Measurements from ENCODE around the gene ADAT2. TPM values are rescaled to one million over a fixed set of nuclear protein-coding genes. Genes with fewer than 3 reads are reported as not detected.
"Not testable (repeated sequence)": the region's sequence is repeated elsewhere in the genome, so short reads cannot be mapped to it uniquely, and the experiment has no call there.

Gene ADAT2
- polyA plus RNA-seq, 1 donor from 2014 or later, result 1.7 TPM

DNA sequence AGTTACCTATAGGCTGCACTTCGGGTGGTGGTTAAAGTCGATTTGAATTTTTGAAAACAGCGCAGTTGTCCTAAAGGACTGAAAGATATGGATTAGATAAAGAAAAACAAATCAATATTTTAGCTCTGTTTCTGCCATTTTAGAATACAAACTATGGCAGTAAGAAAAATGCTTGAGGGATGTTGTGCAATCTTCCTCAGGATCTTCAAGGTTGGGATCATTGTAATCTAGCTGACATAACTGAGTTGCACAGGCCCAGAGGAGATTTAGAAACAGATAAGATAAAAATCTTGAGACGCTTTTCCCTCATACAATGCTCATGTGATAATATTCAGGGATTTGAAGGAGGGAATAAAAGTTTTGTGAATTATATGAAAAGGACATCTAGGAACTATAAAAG is 1.0 kb upstream of the ADAT2 start:
- Mint-ChIP-seq H3K27me3 (no peaks in the 10 kb centered on the region), H3K36me3 (peaks cover 3% of the 10 kb centered on the region), H3K9me3 (no peaks in the 10 kb centered on the region), H3K27ac (peak overlapping the region; percentile 78 to 98 (median 96)), H3K4me3 (peak overlapping the region; percentile 93 to 99 (median 98)), H3K4me1 (peaks cover 25 to 33% (median 28%) of the 10 kb centered on the region in 3 donors)

DNA sequence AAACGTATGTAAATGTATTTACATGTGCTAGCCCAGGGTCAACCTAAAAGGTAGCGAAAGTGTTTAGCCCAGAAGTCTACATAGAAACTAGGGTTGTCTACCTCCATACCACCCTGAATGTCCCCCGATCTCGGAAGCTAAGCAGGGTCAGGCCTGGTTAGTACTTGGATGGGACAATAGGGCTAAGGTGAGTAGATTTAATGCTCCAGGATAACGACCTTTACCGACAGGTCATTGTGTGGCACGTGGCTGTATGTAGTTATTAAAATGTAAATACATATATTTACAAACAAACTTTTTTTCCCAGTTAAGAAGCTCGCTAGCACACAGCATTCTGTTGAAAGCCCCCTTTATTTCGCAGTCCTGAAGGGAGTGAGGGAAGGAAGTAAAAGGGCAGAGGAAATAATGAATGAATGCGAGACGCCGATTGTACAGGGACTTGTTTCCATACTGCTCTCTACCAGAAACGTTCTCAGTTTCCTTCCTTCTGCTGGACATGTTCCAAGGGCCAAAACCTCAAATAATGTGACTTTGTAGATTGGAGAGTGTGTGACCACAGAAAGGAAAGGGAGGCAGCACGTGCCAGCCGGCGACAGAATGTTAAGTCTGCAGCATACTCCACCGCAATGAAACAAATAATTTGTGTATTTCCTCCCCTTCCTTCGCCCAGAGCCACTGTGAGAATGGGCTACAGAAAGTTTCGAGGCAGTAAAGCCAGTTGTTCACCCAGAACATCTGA is 612 bp downstream of the ADAT2 start:
- Mint-ChIP-seq H3K4me3 (peak overlapping the region; percentile 93 to 99 (median 98)), H3K27ac (peak overlapping the region; percentile 78 to 98 (median 96)), H3K9me3 (no peaks in the 10 kb centered on the region), H3K27me3 (no peaks in the 10 kb centered on the region), H3K4me1 (peaks cover 21 to 29% (median 25%) of the 10 kb centered on the region in 3 donors), H3K36me3 (peaks cover 1% of the 10 kb centered on the region)

DNA sequence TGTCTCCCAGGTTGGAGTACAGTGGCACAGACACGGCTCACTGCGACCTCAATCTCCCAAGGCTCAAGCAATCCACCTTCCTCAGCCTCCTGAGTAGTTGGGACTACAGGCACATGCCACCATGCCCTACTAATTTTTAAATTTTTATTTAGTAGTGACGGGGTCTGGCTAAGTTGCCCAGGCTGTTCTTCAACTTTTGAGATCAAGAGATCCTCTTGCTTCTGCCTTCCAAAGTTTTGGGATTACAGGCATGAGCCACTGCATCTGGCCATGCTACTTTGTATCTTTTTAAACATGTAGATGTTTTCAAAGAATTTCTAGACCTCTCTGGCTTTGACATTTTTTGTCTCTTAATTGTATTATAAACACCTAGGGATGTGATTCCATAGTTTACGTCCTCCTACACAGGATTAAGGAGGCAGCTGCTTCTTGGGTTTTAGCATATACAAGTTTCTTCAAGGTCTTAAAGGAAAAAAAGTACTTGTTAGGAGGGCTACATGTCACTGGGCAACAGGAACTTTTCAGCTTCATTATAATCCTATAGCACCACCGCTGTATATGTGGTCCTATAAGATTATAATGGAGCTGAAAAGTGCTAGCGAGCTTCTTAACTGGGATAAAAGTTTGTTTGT is 1.3 kb downstream of the ADAT2 start:
- Mint-ChIP-seq H3K9me3 (no peaks in the 10 kb centered on the region), H3K4me3 (peak overlapping the region; percentile 93 to 99 (median 98)), H3K36me3 (peaks cover 5% of the 10 kb centered on the region), H3K27ac (peak overlapping the region in 2 of 3 donors; percentile 78 to 98), H3K4me1 (peaks cover 19 to 22% (median 19%) of the 10 kb centered on the region in 3 donors), H3K27me3 (no peaks in the 10 kb centered on the region)

DNA sequence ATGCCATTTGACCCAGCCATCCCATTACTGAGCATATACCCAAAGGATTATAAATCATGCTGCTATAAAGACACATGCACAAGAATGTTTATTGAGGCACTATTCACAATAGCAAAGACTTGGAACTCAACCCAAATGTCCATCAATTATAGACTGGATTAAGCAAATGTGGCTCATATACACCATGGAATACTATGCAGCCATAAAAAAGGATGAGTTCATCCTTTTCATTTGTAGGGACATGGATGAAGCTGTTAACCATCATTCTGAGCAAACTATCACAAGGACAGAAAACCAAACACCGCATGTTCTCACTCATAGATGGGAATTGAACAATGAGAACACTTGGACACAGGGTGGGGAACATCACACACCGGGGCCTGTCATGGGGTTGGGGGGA is 2.6 kb downstream of the ADAT2 start:
- peaks cover 15 to 22% (median 19%) of the 10 kb centered on the region in 3 donors for H3K4me1 Mint-ChIP-seq
- not testable (repeated sequence) for H3K27me3 Mint-ChIP-seq, H3K36me3 Mint-ChIP-seq, H3K27ac Mint-ChIP-seq, H3K9me3 Mint-ChIP-seq
- peak overlapping the region in 1 of 4 donors; percentile 71 for H3K4me3 Mint-ChIP-seq

DNA sequence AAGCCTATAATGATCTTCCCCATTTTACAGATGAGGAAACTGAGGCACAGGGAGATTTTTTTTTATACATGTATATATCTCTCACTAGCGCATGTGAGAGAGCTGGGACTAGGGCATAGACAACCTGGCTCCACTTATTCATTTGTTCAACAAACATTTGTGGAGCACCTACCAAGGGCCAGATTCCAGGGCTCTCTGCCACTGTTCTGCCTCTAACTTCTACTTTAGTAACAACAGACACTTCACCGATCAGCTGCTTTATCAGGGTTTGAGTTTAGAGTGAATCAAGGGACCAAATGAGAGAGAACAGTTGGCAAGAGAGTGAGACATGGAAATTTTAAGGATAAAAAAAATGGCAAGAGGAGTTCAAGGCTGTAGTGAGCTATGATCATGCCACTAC is 7.4 kb downstream of the ADAT2 start:
- no peaks in the 10 kb centered on the region for H3K27me3 Mint-ChIP-seq
- H3K27ac Mint-ChIP-seq, result no peak overlapping the region
- H3K4me3 Mint-ChIP-seq, result no peak overlapping the region
- peaks cover 0 to 3% (median 0%) of the 10 kb centered on the region in 3 donors for H3K9me3 Mint-ChIP-seq
- peaks cover 7% of the 10 kb centered on the region for H3K36me3 Mint-ChIP-seq
- H3K4me1 Mint-ChIP-seq, result peaks cover 0 to 2% (median 1%) of the 10 kb centered on the region in 3 donors

DNA sequence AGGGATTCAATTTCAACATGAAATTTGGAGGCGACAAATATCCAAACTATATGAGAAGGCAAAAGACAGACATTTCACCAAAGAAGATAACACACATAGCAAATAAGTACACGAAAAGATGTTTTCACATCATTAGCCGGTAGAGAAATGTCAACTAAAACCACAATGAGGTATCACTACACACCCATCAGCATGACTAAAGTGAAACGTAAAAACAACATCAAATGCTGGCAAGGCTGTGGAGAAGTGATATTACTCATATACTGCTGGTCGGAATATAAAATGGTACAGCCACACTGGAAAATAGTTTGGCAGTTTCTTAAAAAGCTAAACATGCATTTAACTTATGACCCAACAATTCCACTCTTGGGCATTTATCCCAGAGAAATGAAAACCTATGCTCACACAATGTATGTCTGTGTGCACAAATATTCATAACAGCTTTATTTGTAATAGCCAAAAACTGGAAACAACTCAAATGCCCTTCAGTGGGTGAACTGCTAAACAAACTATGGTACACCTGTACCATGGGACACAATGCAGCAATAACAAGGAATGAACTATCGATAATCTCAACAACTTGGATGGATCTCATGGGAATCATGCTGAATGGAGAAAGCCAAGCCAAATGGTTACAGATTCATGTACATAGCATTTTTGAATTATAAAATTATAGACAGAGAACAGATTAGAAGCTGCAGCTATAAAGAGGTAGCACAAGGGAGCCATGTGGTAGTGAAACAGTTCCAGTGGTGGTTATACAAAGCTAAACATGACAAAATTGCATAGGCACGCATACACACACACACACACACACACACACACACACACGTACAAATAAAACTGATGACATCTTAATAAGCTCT is 8.6 kb downstream of the ADAT2 start:
- Mint-ChIP-seq H3K27me3 (no peaks in the 10 kb centered on the region), H3K9me3 (peaks cover 0 to 3% (median 0%) of the 10 kb centered on the region in 3 donors), H3K36me3 (peaks cover 7% of the 10 kb centered on the region), H3K4me1 (peaks cover 0 to 2% (median under 1%) of the 10 kb centered on the region in 3 donors), H3K4me3 (no peak overlapping the region), H3K27ac (no peak overlapping the region)

DNA sequence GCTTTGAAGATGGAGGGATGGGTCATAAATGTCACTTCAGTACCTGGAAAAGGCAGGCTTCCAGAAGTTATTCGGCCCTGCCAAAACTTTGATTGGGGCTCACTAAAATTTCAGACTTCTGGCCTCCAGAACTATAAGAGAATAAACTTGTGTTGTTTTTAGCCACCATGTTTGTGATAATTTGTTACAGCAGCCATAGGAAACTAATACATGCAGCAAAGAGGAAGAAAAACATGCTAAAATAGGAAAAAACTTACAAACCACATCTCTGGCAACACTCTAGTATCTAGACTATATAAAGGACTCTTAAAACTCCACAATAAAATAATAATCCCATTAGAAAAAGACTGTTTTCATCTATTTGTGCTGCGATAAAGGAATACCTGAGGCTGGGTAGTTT is 9.5 kb downstream of the ADAT2 start:
- Mint-ChIP-seq H3K4me1 (peaks cover 0 to 2% (median 0%) of the 10 kb centered on the region in 3 donors), H3K4me3 (no peak overlapping the region), H3K27me3 (no peaks in the 10 kb centered on the region), H3K9me3 (peaks cover 0 to 3% (median 0%) of the 10 kb centered on the region in 3 donors), H3K36me3 (peaks cover 7% of the 10 kb centered on the region), H3K27ac (no peak overlapping the region)

DNA sequence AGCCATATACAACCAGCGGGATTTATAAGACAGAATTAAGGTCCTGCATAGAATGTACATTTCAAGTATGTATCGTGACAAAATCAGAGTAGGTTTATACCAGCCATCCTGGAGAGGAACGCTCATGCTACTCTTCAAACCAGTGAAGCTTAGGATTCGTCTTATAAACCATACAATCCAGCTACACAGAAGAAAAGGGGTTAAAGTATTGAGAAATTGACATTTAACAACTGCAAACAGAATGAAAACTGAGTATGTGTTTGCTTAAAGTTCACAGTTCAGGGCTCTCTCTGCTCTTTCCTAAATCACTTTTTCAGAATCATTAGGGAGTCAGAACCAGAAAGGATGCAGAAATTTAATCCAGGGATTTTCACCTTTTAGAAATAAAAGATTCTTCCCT is 17.9 kb downstream of the ADAT2 start:
- Mint-ChIP-seq H3K4me1 (no peaks in the 10 kb centered on the region), H3K36me3 (peaks cover 7% of the 10 kb centered on the region), H3K27ac (no peak overlapping the region), H3K4me3 (no peak overlapping the region), H3K27me3 (no peaks in the 10 kb centered on the region), H3K9me3 (no peaks in the 10 kb centered on the region)

DNA sequence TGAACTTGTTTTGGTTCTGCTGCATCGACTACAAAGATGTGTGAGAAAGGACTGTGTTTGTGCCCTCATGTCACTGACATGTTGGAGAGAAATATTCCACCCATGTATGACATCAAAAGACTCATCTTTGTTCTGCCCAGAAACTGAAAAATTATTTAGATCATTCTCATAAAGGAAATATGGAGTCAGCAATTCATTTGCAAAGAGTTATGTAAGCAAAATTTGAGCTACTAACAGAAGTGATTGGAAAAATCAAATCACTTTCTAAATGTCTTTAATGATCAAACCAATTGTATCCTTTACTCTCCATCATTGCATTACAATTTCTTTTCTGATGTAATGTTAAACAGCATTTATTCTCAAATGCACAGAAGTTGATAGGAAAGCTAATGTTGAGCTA is 19.3 kb downstream of the ADAT2 start:
- H3K9me3 Mint-ChIP-seq, result no peaks in the 10 kb centered on the region
- H3K27ac Mint-ChIP-seq, result peak overlapping the region in 1 of 3 donors; percentile 23
- no peaks in the 10 kb centered on the region for H3K27me3 Mint-ChIP-seq

DNA sequence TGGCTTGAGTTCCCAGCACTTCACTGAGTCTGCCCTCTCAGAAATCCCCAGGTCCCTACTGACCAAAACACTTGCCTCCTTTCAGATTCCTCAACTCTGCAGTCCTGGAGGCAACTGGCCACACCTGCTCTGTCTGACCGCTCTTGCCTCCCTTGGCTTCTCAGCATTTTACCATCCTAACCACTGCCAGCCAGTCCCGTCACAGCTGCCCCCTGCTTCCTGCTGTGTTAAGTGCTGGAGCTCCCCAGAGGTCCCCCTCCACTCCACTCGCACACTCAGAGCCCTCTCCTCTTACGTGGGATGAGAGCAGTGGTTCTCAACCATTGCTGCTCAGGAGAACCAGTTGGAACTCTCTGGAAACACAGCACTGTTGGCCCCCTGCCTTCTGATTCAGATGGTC is 20.5 kb downstream of the ADAT2 start:
- H3K36me3 Mint-ChIP-seq, result peaks cover 2% of the 10 kb centered on the region
- H3K27ac Mint-ChIP-seq, result peak overlapping the region in 2 of 3 donors; percentile 1 to 84
- no peaks in the 10 kb centered on the region for H3K27me3 Mint-ChIP-seq
- no peak overlapping the region for H3K4me3 Mint-ChIP-seq
- H3K4me1 Mint-ChIP-seq, result no peaks in the 10 kb centered on the region
- H3K9me3 Mint-ChIP-seq, result no peaks in the 10 kb centered on the region

More for the DNA sequence above, 19.3 kb downstream of the ADAT2 start:
- Mint-ChIP-seq H3K4me1 (no peaks in the 10 kb centered on the region), H3K4me3 (no peak overlapping the region), H3K36me3 (peaks cover 7% of the 10 kb centered on the region)

DNA sequence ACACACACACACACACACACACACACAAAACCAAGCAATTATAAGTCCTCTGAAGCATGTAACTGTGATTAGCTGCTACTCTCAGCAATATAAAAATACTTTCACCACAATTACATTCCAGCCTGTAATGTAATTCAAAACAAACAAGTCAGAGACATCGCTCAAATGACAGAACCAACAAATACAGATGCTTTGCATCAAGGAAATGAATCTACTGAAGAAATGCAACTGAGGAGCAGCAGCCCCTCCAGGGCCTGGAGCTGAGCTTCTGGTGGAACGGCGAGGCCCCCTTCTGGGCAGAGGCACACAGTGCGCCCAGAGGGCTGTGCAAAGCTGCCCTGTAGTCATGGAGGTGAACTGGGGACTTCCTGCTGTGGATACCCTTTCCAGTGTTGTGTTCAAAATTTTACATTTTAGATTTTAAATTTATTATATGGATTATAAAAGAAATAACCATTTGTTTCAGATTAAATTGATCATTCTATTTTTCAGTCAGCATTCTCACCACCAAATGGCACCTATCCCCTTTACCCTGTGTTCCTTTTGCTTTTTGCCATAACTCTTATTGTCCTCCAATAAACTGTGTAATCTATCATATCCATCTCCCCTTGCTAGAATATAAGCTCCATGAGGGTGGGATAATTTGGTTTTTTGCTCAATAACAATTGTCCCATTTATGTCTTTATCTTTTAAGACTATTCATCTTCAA is 23.2 kb downstream of the ADAT2 start:
- H3K27me3 Mint-ChIP-seq, result no peaks in the 10 kb centered on the region
- no peaks in the 10 kb centered on the region for H3K36me3 Mint-ChIP-seq
- no peaks in the 10 kb centered on the region for H3K9me3 Mint-ChIP-seq
- H3K4me1 Mint-ChIP-seq, result no peaks in the 10 kb centered on the region
- no peak overlapping the region for H3K4me3 Mint-ChIP-seq
- H3K27ac Mint-ChIP-seq, result peak overlapping the region in 1 of 3 donors; percentile 31

DNA sequence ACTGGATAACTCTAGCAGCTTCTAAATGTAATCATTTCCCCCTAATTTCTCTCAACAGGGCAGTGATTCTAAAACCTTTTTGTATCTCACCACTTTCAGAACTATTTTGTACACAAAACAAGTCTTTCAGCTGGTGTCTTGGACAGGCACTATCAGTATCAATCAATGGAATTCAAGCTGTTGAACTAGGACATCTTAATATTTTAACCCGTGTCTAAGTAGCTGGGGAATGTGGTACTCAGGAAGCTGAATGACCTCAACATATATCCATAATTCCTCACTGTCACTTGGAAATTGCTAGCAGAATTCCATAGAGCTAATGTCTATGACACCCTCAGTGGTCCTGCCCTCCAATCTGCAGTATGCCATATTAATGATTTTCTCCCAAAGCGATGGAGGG is 24.5 kb downstream of the ADAT2 start:
- Mint-ChIP-seq H3K4me3 (no peak overlapping the region), H3K27ac (no peak overlapping the region)

DNA sequence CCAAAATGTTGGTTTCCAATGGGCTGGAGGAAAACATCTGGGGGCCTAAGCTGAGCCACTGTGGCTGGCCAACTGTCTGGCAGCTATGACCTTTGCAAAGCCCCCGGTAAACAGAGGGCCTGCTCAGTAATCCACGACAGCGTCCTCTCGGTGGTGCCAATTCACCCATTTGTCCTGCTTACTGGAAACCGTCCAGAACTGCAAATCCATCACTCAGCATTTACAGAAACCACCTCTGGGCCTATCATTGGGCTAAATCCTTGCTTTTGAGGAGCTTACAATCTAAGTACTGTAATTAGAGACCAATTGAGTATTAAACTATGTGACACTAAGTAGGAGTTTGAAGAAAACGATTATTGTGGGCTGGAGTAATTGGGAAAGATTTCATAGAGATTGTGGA is 31.0 kb downstream of the ADAT2 start:
- no peak overlapping the region for H3K27ac Mint-ChIP-seq
- H3K36me3 Mint-ChIP-seq, result peaks cover 2% of the 10 kb centered on the region
- no peaks in the 10 kb centered on the region for H3K9me3 Mint-ChIP-seq
- peaks cover 0 to 1% (median 0%) of the 10 kb centered on the region in 3 donors for H3K4me1 Mint-ChIP-seq
- no peak overlapping the region for H3K4me3 Mint-ChIP-seq
- no peaks in the 10 kb centered on the region for H3K27me3 Mint-ChIP-seq

More for the DNA sequence above, 24.5 kb downstream of the ADAT2 start:
- no peaks in the 10 kb centered on the region for H3K36me3 Mint-ChIP-seq
- H3K9me3 Mint-ChIP-seq, result no peaks in the 10 kb centered on the region
- H3K27me3 Mint-ChIP-seq, result no peaks in the 10 kb centered on the region
- H3K4me1 Mint-ChIP-seq, result no peaks in the 10 kb centered on the region

DNA sequence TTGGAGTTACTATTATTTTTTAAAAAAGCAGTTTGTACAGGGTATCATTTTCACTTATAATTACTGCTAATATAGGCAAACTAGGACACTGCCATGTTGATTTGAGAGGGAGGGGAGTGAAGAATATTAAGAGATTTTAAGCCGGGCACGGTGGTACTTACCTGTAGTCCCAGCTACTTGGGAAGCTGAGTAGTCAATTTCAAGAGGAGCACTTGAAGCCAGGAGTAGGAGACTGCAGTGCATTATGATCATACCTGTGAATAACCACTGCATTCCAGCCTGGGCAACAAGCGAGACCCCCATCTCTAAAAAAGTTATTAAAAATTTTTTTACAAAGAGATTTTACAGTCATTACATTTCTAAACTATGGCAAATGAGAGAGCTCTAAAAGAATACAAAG is 35.7 kb downstream of the ADAT2 start:
- Mint-ChIP-seq H3K36me3 (peaks cover 4% of the 10 kb centered on the region), H3K9me3 (peaks cover 0 to 3% (median 0%) of the 10 kb centered on the region in 3 donors), H3K4me3 (no peak overlapping the region), H3K4me1 (peaks cover 0 to 1% (median 0%) of the 10 kb centered on the region in 3 donors), H3K27ac (no peak overlapping the region), H3K27me3 (no peaks in the 10 kb centered on the region)

Data from IgD-negative memory B cell (primary cell).